Nephron (organoid): ENCODE data around the gene C5orf22.
A peak's percentile ranks its signal among the peaks of the same experiment; 100 is the strongest.

Experiments
- H3K27ac Mint-ChIP-seq, 3 experiments: 2 replicates each; pipeline ENCODE4 v1.8.0; 2020; ENCODE audit warnings: mixed read lengths in 3 of 3, mild to moderate bottlenecking in 2 of 3, moderate library complexity in 1 of 3
- H3K27me3 Mint-ChIP-seq: 2 replicates; pipeline ENCODE4 v1.8.0; 2021; ENCODE audit warnings: low read depth, mild to moderate bottlenecking, moderate library complexity, mixed read lengths
- H3K36me3 Mint-ChIP-seq: 2 replicates; pipeline ENCODE4 v1.8.0; 2020; ENCODE audit warnings: low read depth, mixed read lengths
- H3K4me1 Mint-ChIP-seq: 2 replicates; pipeline ENCODE4 v1.8.0; 2020; ENCODE audit warnings: mixed read lengths
- H3K4me3 Mint-ChIP-seq, 3 experiments: 2 replicates each; pipeline ENCODE4 v1.8.0; 2020; ENCODE audit warnings: mild to moderate bottlenecking in 3 of 3, mixed read lengths in 3 of 3, moderate library complexity in 2 of 3
- H3K9me3 Mint-ChIP-seq: 2 replicates; pipeline ENCODE4 v1.8.0; 2020; ENCODE audit warnings: mixed read lengths
- CTCF ChIP-seq, 3 experiments: fragments of 200-600 bp; sonication (generic); IDR thresholded peaks; one replicate each; pipeline ENCODE4 v1.5.0; 2021; ENCODE audit warnings: antibody characterized with exemption in 3 of 3; ENCODE audit not compliant: unreplicated experiment in 3 of 3

The C5orf22 gene

GRCh38 chr5:31511305-31511704 lies 20.8 kb upstream of the C5orf22 start:
- Mint-ChIP-seq H3K4me3 (no peak overlapping the region), H3K36me3 (peaks cover 77% of the 10 kb centered on the region), H3K9me3 (no peaks in the 10 kb centered on the region), H3K27me3 (no peaks in the 10 kb centered on the region), H3K27ac (no peak overlapping the region), H3K4me1 (no peaks in the 10 kb centered on the region)
- TF ChIP-seq CTCF (IDR thresholded peaks at IDR 0.05; ENCODE audit: unreplicated experiment in 3 of 3), result no peak

GRCh38 chr5:31516802-31517201 lies 15.3 kb upstream of the C5orf22 start:
- Mint-ChIP-seq H3K27ac (no peak overlapping the region), H3K4me1 (no peaks in the 10 kb centered on the region), H3K36me3 (peaks cover 54% of the 10 kb centered on the region), H3K27me3 (no peaks in the 10 kb centered on the region), H3K4me3 (no peak overlapping the region), H3K9me3 (no peaks in the 10 kb centered on the region)
- no peak for TF ChIP-seq CTCF (IDR thresholded peaks at IDR 0.05; ENCODE audit: unreplicated experiment in 3 of 3)

GRCh38 chr5:31523041-31523440 lies 9.1 kb upstream of the C5orf22 start:
- no peaks in the 10 kb centered on the region for H3K9me3 Mint-ChIP-seq
- no peak for TF ChIP-seq CTCF (IDR thresholded peaks at IDR 0.05; ENCODE audit: unreplicated experiment in 3 of 3)

GRCh38 chr5:31530541-31531265 lies 1.4 kb upstream of the C5orf22 start:
- H3K36me3 Mint-ChIP-seq, result peaks cover 58% of the 10 kb centered on the region
- no peaks in the 10 kb centered on the region for H3K9me3 Mint-ChIP-seq
- H3K4me1 Mint-ChIP-seq, result peaks cover 35% of the 10 kb centered on the region
- H3K4me3 Mint-ChIP-seq, result peak overlapping the region; percentile 99 to 100 (median 100)
- TF ChIP-seq CTCF (IDR thresholded peaks at IDR 0.05; ENCODE audit: unreplicated experiment in 3 of 3), result no peak
- no peaks in the 10 kb centered on the region for H3K27me3 Mint-ChIP-seq
- no peak overlapping the region for H3K27ac Mint-ChIP-seq

More at GRCh38 chr5:31523041-31523440, 9.1 kb upstream of the C5orf22 start:
- H3K36me3 Mint-ChIP-seq, result peaks cover 70% of the 10 kb centered on the region
- no peak overlapping the region for H3K4me3 Mint-ChIP-seq
- H3K27ac Mint-ChIP-seq, result no peak overlapping the region
- no peaks in the 10 kb centered on the region for H3K4me1 Mint-ChIP-seq
- no peaks in the 10 kb centered on the region for H3K27me3 Mint-ChIP-seq

- peak overlapping the region; percentile 90 to 98 (median 98) for H3K27ac Mint-ChIP-seq
- no peaks in the 10 kb centered on the region for H3K9me3 Mint-ChIP-seq
- peaks cover 35% of the 10 kb centered on the region for H3K4me1 Mint-ChIP-seq
- H3K4me3 Mint-ChIP-seq, result peak overlapping the region; percentile 99 to 100 (median 100)
- no peaks in the 10 kb centered on the region for H3K27me3 Mint-ChIP-seq
- H3K36me3 Mint-ChIP-seq, result peaks cover 56% of the 10 kb centered on the region
- TF ChIP-seq CTCF (IDR thresholded peaks at IDR 0.05; ENCODE audit: unreplicated experiment in 3 of 3), result no peak
These were observed 586 bp upstream of the C5orf22 start for GRCh38 chr5:31531543-31531887.

- Mint-ChIP-seq H3K4me1 (peaks cover 35% of the 10 kb centered on the region), H3K9me3 (no peaks in the 10 kb centered on the region), H3K36me3 (peaks cover 48% of the 10 kb centered on the region), H3K27me3 (no peaks in the 10 kb centered on the region), H3K4me3 (peak overlapping the region; percentile 63 to 78 (median 70)), H3K27ac (no peak overlapping the region)
- no peak for TF ChIP-seq CTCF (IDR thresholded peaks at IDR 0.05; ENCODE audit: unreplicated experiment in 3 of 3)
These were observed 2.5 kb downstream of the C5orf22 start for GRCh38 chr5:31534527-31535046.
